SH-SY5Y (cell line): ENCODE data around the gene TUSC2.

Experiments
- GATA2 ChIP-seq: IDR thresholded peaks from 2 replicates; pipeline ENCODE4 v1.6.1; 2011; ENCODE audit warnings: mild to moderate bottlenecking, low read depth, low read length
- GATA3 ChIP-seq: IDR thresholded peaks from 2 replicates; pipeline ENCODE4 v1.6.1; 2011; ENCODE audit warnings: low read depth, mild to moderate bottlenecking, low read length, moderate library complexity

DNA sequence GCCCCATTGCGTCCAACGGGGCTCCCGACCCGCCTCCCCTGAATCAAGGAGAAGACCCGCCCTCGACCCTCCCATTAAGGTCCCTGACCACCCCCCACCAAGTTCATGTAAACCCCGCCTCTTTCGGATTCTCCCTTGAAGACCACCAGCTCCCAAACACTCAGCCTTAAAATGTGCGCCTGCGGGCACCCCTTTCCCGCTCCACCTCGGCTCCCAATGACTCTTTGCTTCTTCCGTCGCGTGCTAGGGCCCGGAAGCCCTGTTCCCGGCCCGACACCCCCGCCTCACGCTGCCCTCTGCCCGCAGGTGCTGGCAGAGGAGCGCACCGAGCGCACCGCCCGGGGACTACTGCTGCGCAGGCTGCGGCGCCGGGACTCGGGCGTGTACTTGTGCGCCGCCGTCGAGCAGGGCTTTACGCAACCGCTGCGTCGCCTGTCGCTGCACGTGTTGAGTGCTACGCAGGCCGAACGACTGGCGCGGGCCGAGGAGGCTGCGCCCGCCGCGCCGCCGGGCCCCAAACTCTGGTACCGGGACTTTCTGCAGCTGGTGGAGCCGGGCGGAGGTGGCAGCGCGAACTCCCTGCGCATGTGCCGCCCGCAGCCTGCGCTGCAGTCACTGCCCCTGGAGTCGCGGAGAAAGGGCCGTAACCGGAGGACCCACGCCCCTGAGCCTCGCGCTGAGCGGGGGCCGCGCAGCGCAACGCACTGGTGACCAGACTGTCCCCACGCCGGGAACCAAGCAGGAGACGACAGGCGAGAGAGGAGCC lies 51.8 kb downstream of the TUSC2 start:
- TF ChIP-seq GATA2 (no peak), GATA3 (no peak)
